Mononuclear cell (primary cell): ENCODE measurements around the gene GOLIM4. TPM values are rescaled to one million over a fixed set of nuclear protein-coding genes. Genes with fewer than 3 reads are reported as not detected.
"Not testable (repeated sequence)": the region's sequence is repeated elsewhere in the genome, so short reads cannot be mapped to it uniquely, and the experiment has no call there.

ENCODE experiments used
- H3K27me3 ChIP-seq: 2 replicates; pipeline ENCODE4 v1.6.0; 2011; ENCODE audit warnings: low read length, control low read depth; ENCODE audit not compliant: insufficient read depth
- H3K4me1 ChIP-seq: 2 replicates; pipeline ENCODE4 v1.5.1; 2011; ENCODE audit warnings: mild to moderate bottlenecking, low read length, control low read depth; ENCODE audit not compliant: insufficient read depth
- H3K4me3 ChIP-seq: 2 replicates; pipeline ENCODE4 v1.5.1; 2011; ENCODE audit warnings: mild to moderate bottlenecking, low read length, moderate library complexity
- H3K9me3 ChIP-seq: 2 replicates; pipeline ENCODE4 v1.5.1; 2011; ENCODE audit warnings: low read depth, mild to moderate bottlenecking, control low read depth, low read length
- total RNA-seq: library from RNA; depleted of rRNA; stranded (reverse); fragments of >200 nt; gene quantifications from one replicate; pipeline ENCODE4 v1.2.3, GENCODE V29; 2012

GOLIM4 gene
- total RNA-seq, 1 donor = 3.6 TPM

DNA sequence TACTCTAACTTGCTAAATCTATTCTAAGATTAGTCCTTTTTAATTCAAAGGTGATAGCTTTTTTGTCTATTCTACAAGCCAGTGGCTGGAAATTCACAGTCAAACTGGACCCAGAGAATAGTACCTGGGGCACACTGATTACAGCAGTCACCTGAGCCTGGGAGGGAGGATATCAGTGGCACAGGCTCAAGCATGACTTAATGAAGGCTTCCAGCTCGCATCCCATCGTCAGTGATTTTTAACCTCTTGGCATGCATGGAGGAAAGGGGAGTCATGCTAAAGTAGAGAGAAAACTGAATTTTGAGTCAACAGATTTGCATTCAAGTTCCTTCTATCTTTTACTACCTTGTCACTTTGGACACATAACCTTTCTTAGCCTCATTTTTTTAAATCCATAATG, 24.8 kb downstream of the GOLIM4 start:
- H3K4me1 ChIP-seq = no peaks in the 10 kb centered on the region
- no peak overlapping the region for H3K4me3 ChIP-seq
- no peaks in the 10 kb centered on the region for H3K9me3 ChIP-seq
- H3K27me3 ChIP-seq = no peaks in the 10 kb centered on the region

DNA sequence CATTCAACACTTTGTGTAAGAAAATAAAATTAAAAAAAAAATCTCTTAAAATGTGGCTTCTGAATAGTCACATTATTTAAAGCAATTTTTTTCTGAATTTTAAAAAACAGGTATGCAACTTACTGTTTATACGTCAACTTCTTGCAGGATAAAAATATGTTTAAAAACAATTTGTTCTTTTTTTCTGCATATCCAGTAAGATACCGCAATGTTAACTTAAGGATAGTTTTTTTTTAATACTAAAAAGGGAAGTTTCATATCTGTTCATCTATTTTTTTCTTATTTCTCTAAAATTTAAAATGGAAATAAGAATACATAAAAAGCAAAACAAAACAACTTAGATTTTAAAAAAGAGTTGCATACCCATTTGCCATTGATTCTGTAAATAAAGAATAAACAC, 27.4 kb downstream of the GOLIM4 start:
- Histone ChIP-seq H3K27me3 (no peaks in the 10 kb centered on the region), H3K4me1 (no peaks in the 10 kb centered on the region), H3K4me3 (no peak overlapping the region), H3K9me3 (no peaks in the 10 kb centered on the region)

DNA sequence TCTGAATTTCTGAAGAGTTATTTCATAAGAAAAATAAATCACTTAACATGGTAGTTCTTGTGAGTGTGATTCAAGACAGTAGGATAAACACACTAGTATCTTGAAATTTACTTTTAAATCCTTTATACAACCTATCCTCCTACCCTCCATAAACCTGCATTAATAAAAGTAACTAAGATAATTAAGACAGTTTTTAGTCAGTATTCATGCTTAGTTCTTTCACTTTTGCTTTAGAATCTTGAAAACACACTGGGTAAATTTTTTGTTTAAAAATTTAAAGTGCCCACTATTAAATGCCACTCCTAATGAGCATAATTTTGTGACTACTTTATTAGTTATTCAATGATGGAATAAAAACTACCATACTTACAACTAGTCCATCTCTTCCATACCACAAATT, 28.8 kb downstream of the GOLIM4 start:
- no peaks in the 10 kb centered on the region for H3K27me3 ChIP-seq
- H3K4me3 ChIP-seq = no peak overlapping the region
- H3K9me3 ChIP-seq = no peaks in the 10 kb centered on the region
- H3K4me1 ChIP-seq = no peaks in the 10 kb centered on the region

DNA sequence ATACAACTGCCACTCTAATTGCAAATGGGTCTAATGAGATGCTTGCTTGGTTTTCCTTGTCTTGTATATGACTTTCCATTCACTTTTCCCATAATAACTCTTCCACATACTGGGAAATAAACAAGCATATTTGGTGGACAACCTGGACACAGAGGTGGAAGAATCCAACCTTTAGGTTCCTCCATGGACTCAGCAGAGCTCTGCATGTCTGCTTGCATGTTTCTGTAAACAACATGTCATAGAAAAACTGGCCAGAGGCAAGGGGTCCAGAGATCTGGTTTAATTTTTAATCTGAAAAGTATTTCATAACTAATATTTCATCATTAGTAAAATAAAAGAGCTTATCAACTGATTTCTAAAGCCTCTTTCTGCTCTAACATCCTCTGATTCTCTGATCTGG, 30.2 kb downstream of the GOLIM4 start:
- Histone ChIP-seq H3K9me3 (no peaks in the 10 kb centered on the region), H3K4me3 (no peak overlapping the region), H3K4me1 (no peaks in the 10 kb centered on the region), H3K27me3 (no peaks in the 10 kb centered on the region)

DNA sequence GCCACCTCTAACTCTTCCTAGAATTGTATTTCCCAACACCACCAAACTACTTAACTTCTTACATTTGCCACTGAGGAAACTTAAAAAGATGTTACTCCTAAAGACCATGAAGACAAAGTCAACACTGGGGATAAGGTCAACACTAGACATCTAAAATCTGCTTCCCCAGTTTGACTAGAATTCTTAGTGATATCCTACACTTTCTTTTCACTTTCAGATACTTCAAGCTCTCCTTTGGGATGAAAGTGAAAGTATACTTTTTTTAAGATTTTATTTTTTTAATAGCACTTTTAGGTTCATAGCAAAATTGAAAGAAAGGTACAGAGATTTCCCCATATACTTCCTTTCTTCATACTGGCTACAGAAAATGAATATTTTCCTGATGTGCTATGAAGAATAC, 32.6 kb downstream of the GOLIM4 start:
- no peak overlapping the region for H3K4me3 ChIP-seq
- H3K27me3 ChIP-seq = no peaks in the 10 kb centered on the region
- H3K4me1 ChIP-seq = no peaks in the 10 kb centered on the region
- no peaks in the 10 kb centered on the region for H3K9me3 ChIP-seq

DNA sequence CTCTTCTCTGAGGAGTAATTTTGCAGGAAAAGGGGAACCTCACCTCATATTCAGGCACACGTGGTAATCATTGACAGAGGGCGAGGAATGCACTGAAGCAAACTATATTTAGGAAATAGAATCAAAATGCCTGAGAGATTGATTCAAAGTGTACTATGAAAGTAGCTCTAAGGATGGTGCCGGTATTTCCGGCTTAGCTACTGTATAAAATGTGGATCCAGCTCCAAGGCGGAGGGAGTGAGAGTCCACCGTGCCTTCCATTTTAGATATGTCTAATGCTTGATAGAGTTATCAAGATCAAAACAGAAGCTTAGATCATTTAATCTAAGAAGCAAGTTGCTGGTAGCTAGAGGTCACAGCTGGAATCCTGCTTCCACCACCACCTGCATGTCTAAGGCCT, 33.0 kb downstream of the GOLIM4 start:
- Histone ChIP-seq H3K27me3 (no peaks in the 10 kb centered on the region), H3K9me3 (no peaks in the 10 kb centered on the region), H3K4me3 (no peak overlapping the region), H3K4me1 (no peaks in the 10 kb centered on the region)

DNA sequence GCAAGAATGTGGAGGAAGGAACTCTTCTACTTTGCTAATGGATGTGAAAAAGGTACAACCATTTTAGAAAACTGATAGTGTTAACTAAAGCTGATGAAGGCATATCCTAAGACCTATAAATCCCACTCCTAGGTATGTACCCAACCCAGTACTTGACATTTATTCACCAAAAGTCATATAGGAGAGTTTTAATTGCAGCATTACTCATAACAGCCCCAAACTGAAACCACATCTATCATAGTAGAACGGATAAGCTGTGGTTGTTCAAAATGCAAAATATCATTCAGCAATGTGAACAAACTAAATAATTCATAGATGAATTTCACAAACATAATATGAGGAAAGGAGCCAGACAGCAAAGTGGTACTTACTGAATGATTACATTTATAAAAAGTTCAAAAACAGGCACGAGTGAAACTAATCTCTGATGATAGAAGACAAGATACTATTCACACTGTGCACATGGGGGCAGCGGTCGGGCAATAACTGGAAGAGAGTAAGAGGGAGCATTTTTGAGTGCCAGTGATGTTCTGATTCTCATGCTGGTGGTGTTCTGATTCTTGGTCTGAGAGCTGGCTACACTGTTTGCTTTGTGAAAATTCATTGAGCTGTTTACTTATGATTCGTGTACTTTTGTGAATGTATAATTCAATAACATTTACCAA, 34.3 kb downstream of the GOLIM4 start:
- Histone ChIP-seq H3K4me3 (no peak overlapping the region), H3K9me3 (no peaks in the 10 kb centered on the region), H3K27me3 (no peaks in the 10 kb centered on the region), H3K4me1 (no peaks in the 10 kb centered on the region)

DNA sequence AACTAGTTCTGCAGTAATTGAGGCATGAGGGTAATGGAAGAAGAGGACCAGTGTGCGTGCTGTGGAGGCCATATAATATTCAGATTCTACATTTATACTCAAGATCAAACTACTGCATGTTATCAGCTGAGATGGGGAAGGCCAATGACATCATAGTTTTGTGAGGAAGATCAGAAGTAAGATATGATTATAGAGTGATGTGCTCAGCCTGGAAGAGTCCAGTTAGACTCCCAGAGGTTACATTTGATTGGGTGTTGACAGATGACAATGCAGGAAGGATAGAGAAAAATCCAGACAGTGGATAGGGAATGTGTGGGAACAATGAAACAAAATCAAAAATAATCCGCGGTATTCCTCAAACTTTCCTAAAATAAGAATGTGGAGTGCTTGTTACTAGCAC, 35.4 kb downstream of the GOLIM4 start:
- H3K9me3 ChIP-seq = no peaks in the 10 kb centered on the region

DNA sequence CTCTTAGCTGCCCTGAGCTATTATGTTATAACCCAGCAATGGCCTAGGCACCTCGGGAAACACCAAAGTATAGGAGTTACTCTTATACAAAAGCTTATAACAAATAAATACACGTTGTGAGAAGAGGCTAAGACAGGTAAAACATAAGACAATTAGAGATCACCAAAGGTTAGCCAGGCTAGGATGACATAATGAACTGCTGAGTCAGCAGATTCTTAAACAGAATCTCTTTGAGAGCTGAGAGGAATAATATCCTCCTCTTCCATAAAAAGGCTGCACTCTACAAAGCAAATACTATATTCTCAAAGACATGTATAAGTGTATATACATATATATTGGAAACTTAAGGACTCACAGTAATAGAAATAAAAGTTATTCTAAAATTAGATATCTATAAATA, 37.2 kb downstream of the GOLIM4 start:
- no peak overlapping the region for H3K4me3 ChIP-seq
- H3K27me3 ChIP-seq = no peaks in the 10 kb centered on the region
- no peaks in the 10 kb centered on the region for H3K9me3 ChIP-seq
- H3K4me1 ChIP-seq = no peaks in the 10 kb centered on the region

More for the DNA sequence above, 35.4 kb downstream of the GOLIM4 start:
- Histone ChIP-seq H3K27me3 (no peaks in the 10 kb centered on the region), H3K4me1 (no peaks in the 10 kb centered on the region), H3K4me3 (no peak overlapping the region)

DNA sequence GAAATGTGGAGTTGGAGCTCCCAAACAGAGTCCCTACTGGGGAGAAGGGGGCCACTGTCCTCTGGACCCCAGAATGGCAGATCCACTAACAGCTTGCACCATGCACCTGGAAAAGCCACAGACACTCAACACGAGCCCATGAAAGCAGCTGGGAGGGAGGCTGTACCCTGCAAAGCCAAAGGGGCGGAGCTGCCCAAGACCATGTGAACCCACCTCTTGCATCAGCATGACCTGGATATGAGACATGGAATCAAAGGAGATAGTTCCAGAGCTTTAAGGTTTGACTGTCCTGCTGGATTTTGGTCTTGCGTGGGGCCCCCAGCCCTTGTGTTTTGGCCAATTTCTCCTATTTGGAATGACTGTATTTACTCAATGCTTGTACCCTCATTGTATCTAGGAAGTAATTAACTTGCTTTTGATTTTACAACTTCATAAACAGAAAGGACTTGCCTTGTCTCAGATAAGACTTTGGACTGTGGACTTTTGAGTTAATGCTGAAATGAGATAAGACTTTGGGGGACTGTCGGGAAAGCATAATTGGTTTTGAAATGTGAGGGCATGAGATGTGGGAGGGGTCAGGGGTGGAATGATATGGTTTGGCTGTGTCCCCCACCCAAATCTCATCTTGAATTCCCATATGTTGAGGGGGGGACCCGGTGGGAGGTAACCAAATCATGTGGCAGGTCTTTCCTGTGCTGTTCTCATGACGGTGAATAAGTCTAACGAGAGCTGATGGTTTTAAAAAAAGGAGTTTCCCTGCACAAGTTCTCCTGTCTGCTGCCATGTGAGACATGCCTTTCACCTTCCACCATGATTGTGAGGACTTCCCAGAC, 39.1 kb downstream of the GOLIM4 start:
- not testable (repeated sequence) for H3K4me3 ChIP-seq, H3K4me1 ChIP-seq, H3K27me3 ChIP-seq, H3K9me3 ChIP-seq

DNA sequence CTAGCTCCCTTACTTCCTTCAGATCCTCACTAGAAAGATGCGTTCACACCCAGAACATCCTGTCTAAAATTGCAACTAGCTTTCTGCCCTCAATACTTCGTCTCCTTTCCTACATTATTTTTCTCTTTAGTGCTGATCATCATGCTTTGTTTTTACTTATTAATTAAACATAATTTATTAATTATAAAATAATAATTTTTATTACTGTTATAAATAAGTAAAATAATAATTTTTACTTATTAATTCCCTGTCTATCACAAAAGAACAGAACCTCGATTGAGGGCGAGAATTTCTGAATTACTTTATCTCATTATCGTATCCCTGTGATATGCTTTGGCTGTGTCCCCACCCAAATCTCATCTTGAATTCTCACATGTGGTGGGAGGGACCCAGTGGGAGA, 41.3 kb downstream of the GOLIM4 start:
- Histone ChIP-seq H3K4me3 (no peak overlapping the region), H3K4me1 (no peaks in the 10 kb centered on the region), H3K27me3 (no peaks in the 10 kb centered on the region), H3K9me3 (no peaks in the 10 kb centered on the region)

DNA sequence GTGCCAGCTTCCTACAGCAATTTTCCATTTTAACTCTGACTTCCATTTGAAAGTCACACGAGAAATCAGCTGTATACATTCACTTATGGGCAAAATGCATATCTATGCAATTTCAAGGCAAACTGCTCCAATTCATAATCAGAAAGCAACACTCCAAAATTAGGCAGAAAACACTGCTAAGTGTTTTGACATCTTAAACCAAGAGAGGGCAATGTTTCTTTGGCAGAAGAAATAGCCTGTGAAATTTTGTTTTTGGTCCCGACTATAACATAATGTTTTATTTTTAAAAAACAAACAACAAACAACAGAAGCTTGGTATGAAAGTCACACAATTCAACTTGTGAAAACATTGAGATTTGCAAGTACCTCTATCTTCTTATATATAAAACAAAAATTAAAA, 42.6 kb downstream of the GOLIM4 start:
- H3K27me3 ChIP-seq = no peaks in the 10 kb centered on the region
- no peak overlapping the region for H3K4me3 ChIP-seq

DNA sequence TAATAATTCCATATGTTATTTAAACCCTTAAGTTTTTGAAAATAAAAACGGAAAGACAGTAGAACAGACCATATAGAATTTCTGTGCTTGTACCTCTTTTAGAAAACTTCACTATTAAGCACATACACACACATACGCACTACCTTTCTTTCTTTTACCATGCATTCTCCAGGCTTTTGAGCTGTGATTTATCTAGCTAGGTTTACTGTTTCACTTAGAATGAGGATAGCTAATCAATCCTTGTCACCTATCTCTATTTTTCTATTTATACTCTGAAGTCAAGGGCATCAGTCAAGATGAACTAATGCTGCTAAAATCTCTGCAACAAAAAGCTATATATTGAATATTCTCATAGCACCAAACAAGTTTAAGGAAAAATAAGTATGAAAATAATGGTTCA, 43.2 kb downstream of the GOLIM4 start:
- Histone ChIP-seq H3K4me1 (no peaks in the 10 kb centered on the region), H3K4me3 (no peak overlapping the region), H3K27me3 (no peaks in the 10 kb centered on the region), H3K9me3 (no peaks in the 10 kb centered on the region)

More for the DNA sequence above, 42.6 kb downstream of the GOLIM4 start:
- no peaks in the 10 kb centered on the region for H3K4me1 ChIP-seq
- H3K9me3 ChIP-seq = no peaks in the 10 kb centered on the region

DNA sequence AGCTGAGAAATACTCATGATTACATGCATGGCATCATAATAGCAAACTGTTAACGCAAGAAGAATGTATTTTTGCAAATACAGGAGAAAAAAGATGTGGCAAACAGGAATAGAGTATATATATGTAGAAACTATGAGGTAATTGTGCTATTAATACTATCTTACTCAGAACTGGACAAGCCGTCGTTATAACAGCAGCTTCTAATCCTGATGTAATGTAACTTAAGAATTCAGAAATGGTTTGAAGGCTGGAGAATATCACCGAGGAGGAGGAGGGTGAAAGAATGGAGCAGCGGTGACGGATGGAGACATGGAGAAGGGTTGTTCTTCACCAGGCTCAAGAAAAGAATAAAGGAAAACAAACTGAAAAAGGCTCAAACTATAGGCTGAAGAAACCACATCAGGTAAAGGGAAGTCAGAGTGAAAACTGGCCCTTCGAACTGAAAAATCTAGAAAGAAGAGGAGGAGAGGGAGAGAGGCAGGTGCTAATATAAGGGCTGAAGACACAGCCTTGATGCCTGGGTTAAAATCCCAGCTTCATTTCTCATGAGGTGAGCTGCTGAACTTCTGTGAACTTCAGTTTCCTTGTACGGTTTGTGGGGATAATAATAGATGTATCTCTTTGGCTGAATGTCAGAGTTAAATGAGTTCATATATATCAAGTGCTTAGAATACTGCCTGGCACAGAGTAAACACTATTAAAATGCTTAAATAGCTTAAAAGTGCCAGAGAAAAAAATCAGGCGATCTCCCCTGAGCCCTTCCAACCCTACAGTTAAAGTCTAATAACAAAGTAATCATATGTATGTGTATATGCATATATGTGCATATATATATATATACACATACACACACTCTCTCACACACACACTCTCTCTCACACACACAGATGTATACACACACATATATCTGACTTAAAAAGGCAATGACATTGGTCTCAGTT, 43.9 kb downstream of the GOLIM4 start:
- Histone ChIP-seq H3K4me1 (no peaks in the 10 kb centered on the region), H3K9me3 (no peaks in the 10 kb centered on the region), H3K27me3 (no peaks in the 10 kb centered on the region), H3K4me3 (no peak overlapping the region)

DNA sequence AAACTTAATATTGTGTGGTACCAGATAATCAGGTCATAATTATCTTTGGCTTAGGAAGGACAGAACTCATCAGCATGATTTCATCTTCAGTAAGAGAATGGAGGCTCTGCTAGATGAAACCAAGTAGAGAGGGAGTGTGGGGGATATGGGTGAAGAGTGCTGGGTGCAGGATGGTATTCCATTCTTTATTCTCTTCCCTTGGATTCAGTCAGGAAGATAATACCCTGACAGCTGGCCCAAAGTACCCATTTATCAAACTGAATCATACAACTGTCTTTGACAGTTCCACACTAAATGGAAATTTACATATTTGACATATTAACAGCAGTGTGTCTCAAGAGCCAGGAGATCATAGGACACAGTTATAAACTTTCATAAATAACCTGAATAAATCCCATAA, 44.7 kb downstream of the GOLIM4 start:
- Histone ChIP-seq H3K27me3 (no peaks in the 10 kb centered on the region), H3K9me3 (no peaks in the 10 kb centered on the region), H3K4me1 (no peaks in the 10 kb centered on the region), H3K4me3 (no peak overlapping the region)
